GM19455 (cell line): ENCODE measurements around the gene INS.
"Not testable (repeated sequence)": the region's sequence is repeated elsewhere in the genome, so short reads cannot be mapped to it uniquely, and the experiment has no call there.

Experiments used
- ATAC-seq: cut with Tn5 transposase; IDR thresholded peaks from one replicate; pipeline ENCODE4 v1.9.1; 2021; ENCODE audit not compliant: unreplicated experiment

The INS gene

GRCh38 chr11:2199466-2200341 lies 38.7 kb upstream of the INS start:
- no peak for ATAC-seq

- no peak for ATAC-seq
Observed at GRCh38 chr11:2198621-2199365, 37.8 kb upstream of the INS start.

- no peak for ATAC-seq
Observed at GRCh38 chr11:2197771-2198520, 36.9 kb upstream of the INS start.

GRCh38 chr11:2196970-2197770 lies 36.2 kb upstream of the INS start:
- ATAC-seq: no peak

- ATAC-seq: no peak
Observed at GRCh38 chr11:2195756-2196088, 34.7 kb upstream of the INS start.

GRCh38 chr11:2194877-2195755 lies 34.1 kb upstream of the INS start:
- no peak for ATAC-seq

GRCh38 chr11:2193888-2194595 lies 33.0 kb upstream of the INS start:
- not testable (repeated sequence) for ATAC-seq

GRCh38 chr11:2193099-2193887 lies 32.3 kb upstream of the INS start:
- ATAC-seq: no peak

- no peak for ATAC-seq
Observed at GRCh38 chr11:2192435-2192834, 31.4 kb upstream of the INS start.

- ATAC-seq: no peak
Observed at GRCh38 chr11:2191883-2192282, 30.9 kb upstream of the INS start.

- ATAC-seq: no peak
Observed at GRCh38 chr11:2190657-2191471, 29.9 kb upstream of the INS start.

GRCh38 chr11:2189938-2190656 lies 29.1 kb upstream of the INS start:
- ATAC-seq: no peak

GRCh38 chr11:2188745-2189144 lies 27.7 kb upstream of the INS start:
- ATAC-seq: no peak

GRCh38 chr11:2187280-2187707 lies 26.3 kb upstream of the INS start:
- ATAC-seq: no peak

- ATAC-seq: no peak
Observed at GRCh38 chr11:2186669-2187279, 25.8 kb upstream of the INS start.

- ATAC-seq: no peak
Observed at GRCh38 chr11:2185324-2186085, 24.5 kb upstream of the INS start.
